PC-3 (cell line): ENCODE results near the gene GASK1B. TPM values are rescaled to one million over a fixed set of nuclear protein-coding genes. Genes with fewer than 3 reads are reported as not detected.

ENCODE experiments used
- ATAC-seq: fragments of 200-7000 bp; cut with Tn5 transposase; 2 replicates; pipeline ENCODE4 v1.9.1; 2020; ENCODE audit warnings: mild to moderate bottlenecking, moderate library complexity
- BruUV-seq: library from RNA; stranded (reverse); fragments of 400-500 nt; replicated peaks from 2 replicates; lab custom pipeline; 2021; lab: Mats Ljungman, UMichigan
- CTCF ChIA-PET: fragments of 300-600 bp; sonication (Branson Sonifier 250); formaldehyde crosslinking; loops from one replicate; lab custom pipeline; 2022; ENCODE audit warnings: antibody characterized with exemption; lab: Charles Lee
- POLR2A ChIA-PET: fragments of 300-600 bp; sonication (Branson Sonifier 250); formaldehyde crosslinking; loops from one replicate; lab custom pipeline; 2022; ENCODE audit warnings: antibody characterized with exemption; ENCODE audit not compliant: unreplicated experiment; lab: Charles Lee
- DNase-seq: peaks from one replicate; pipeline ENCODE4 v3.0.0-alpha.2; 2015
- H2AFZ ChIP-seq: fragments of 300-600 bp; sonication (generic); 2 replicates; pipeline ENCODE4 v1.6.0; 2016; ENCODE audit warnings: antibody characterized with exemption, low read length
- H3F3A ChIP-seq: fragments of 300-600 bp; sonication (generic); one replicate; pipeline ENCODE4 v1.6.0; 2017; ENCODE audit warnings: antibody characterized with exemption, low read length, control low read depth, mild to moderate bottlenecking; ENCODE audit not compliant: unreplicated experiment
- H3K27ac ChIP-seq: fragments of 300-600 bp; sonication (generic); 2 replicates; pipeline ENCODE4 v1.5.1; 2016; ENCODE audit warnings: mild to moderate bottlenecking, low read length
- H3K27me3 ChIP-seq: fragments of 300-600 bp; sonication (generic); 2 replicates; pipeline ENCODE4 v1.6.1; 2016; ENCODE audit warnings: low read length, mixed read lengths
- H3K36me3 ChIP-seq: fragments of 300-600 bp; sonication (generic); 2 replicates; pipeline ENCODE4 v1.6.1; 2016; ENCODE audit warnings: low read depth, mixed run types, low read length, mixed read lengths
- H3K4me1 ChIP-seq: fragments of 300-600 bp; sonication (generic); 2 replicates; pipeline ENCODE4 v1.5.1; 2016; ENCODE audit warnings: low read length; ENCODE audit not compliant: insufficient read depth
- H3K4me2 ChIP-seq: fragments of 300-600 bp; sonication (generic); 2 replicates; pipeline ENCODE4 v1.6.0; 2016; ENCODE audit warnings: low read length
- H3K4me3 ChIP-seq: fragments of 300-600 bp; sonication (generic); 2 replicates; pipeline ENCODE4 v1.5.1; 2016; ENCODE audit warnings: mild to moderate bottlenecking, low read length, mixed read lengths
- H3K79me2 ChIP-seq: fragments of 300-600 bp; sonication (generic); 2 replicates; pipeline ENCODE4 v1.6.1; 2017; ENCODE audit warnings: low read length, mixed read lengths
- H3K9ac ChIP-seq: fragments of 300-600 bp; sonication (generic); 2 replicates; pipeline ENCODE4 v1.6.0; 2016; ENCODE audit warnings: mild to moderate bottlenecking, low read length
- H3K9me2 ChIP-seq: fragments of 300-600 bp; sonication (generic); replicated peaks from 2 replicates; pipeline ENCODE4 v1.6.1; 2016; ENCODE audit warnings: mixed run types, low read length, mixed read lengths
- H3K9me3 ChIP-seq: fragments of 300-600 bp; sonication (generic); 2 replicates; pipeline ENCODE4 v1.6.1; 2016; ENCODE audit warnings: low read length, mixed read lengths
- H4K20me1 ChIP-seq: fragments of 300-600 bp; sonication (generic); 2 replicates; pipeline ENCODE4 v1.6.1; 2016; ENCODE audit warnings: low read length, mixed read lengths
- CTCF ChIP-seq: fragments of 300-600 bp; sonication (generic); conservative IDR thresholded peaks from 2 replicates; pipeline ENCODE4 v1.5.1; 2017; ENCODE audit warnings: antibody characterized with exemption, low read depth, mild to moderate bottlenecking, low read length
- EZH2 ChIP-seq: fragments of 300-600 bp; sonication (generic); IDR thresholded peaks from one replicate; pipeline ENCODE4 v1.6.1; 2017; ENCODE audit warnings: antibody characterized with exemption, mild to moderate bottlenecking, low read length; ENCODE audit not compliant: unreplicated experiment
- EZH2phosphoT487 ChIP-seq: fragments of 300-600 bp; sonication (generic); IDR thresholded peaks from 2 replicates; pipeline ENCODE4 v1.6.1; 2018; ENCODE audit warnings: mild to moderate bottlenecking, antibody characterized with exemption, low read length, borderline replicate concordance
- intact Hi-C: fragments of 100-400 bp; cut with micrococcal nuclease; formaldehyde crosslinking; loops from 2 replicates; pipeline ENCODE4 v1.9.0; 2023
- total RNA-seq: library from RNA; depleted of rRNA; stranded (reverse); fragments of >200 nt; gene quantifications from 2 replicates; pipeline ENCODE4 v1.2.3, GENCODE V29; 2014

GASK1B gene
- total RNA-seq, 1 experiment from 2014 or later: 0.51 TPM

- CTCF ChIA-PET: no interaction called here
- BruUV-seq: no TSS peak
- Histone ChIP-seq H4K20me1 (no peaks in the 10 kb centered on the region), H3K4me3 (no peak overlapping the region), H3K4me2 (no peak overlapping the region), H3K4me1 (no peaks in the 10 kb centered on the region), H3K27ac (no peak overlapping the region), H3K9me2 (no peaks in the 10 kb centered on the region), H3K36me3 (no peaks in the 10 kb centered on the region), H3K9me3 (no peaks in the 10 kb centered on the region), H2AFZ (no peak overlapping the region), H3K27me3 (no peaks in the 10 kb centered on the region), H3K9ac (no peak overlapping the region), H3K79me2 (no peaks in the 10 kb centered on the region), H3F3A (no peaks in the 10 kb centered on the region)
- ATAC-seq (no peak), DNase-seq (no peak)
- intact Hi-C loops: no loop called here
- POLR2A ChIA-PET: no interaction called here
- TF ChIP-seq CTCF (no peak), EZH2 (no peak), EZH2phosphoT487 (no peak)
Measured at GRCh38 chr4:158217763-158218162, 44.9 kb upstream of the GASK1B start.

DNA sequence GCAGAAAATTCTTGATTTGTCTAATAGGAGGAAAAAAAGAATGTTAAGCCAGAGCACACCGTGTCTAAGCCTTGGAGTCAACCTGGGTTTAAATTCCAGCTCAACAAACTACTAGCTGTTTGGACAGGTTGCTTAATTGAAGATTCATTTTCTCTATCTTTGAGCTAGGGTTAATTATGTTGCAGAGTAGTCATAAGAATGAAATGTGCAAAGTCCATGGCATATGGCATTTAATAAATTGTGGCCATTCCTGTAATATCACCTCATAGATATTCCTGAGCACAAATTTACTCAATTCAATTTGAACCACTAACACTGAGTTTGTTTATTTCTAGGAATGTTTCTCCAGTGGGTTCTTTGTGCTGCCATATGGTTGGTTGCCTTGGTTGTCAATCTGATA lies 42.0 kb upstream of the GASK1B start:
- no peak overlapping the region for H3K27ac ChIP-seq
- intact Hi-C loops: no loop called here
- H3K9ac ChIP-seq: no peak overlapping the region
- H2AFZ ChIP-seq: no peak overlapping the region
- ChIA-PET POLR2A (no interaction called here), CTCF (no interaction called here)
- ATAC-seq: no peak
- no peak overlapping the region for H3K4me2 ChIP-seq
- H3K9me2 ChIP-seq: no peaks in the 10 kb centered on the region
- BruUV-seq: no TSS peak
- no peaks in the 10 kb centered on the region for H3K36me3 ChIP-seq
- peaks cover 10% of the 10 kb centered on the region for H3K4me1 ChIP-seq
- H3F3A ChIP-seq: no peaks in the 10 kb centered on the region
- TF ChIP-seq EZH2phosphoT487: no peak
- no peak for TF ChIP-seq CTCF
- TF ChIP-seq EZH2: no peak
- no peak overlapping the region for H3K4me3 ChIP-seq
- H3K27me3 ChIP-seq: no peaks in the 10 kb centered on the region
- no peak for DNase-seq
- H3K9me3 ChIP-seq: no peaks in the 10 kb centered on the region
- no peaks in the 10 kb centered on the region for H4K20me1 ChIP-seq
- H3K79me2 ChIP-seq: no peaks in the 10 kb centered on the region

GRCh38 chr4:158213466-158213865 lies 40.6 kb upstream of the GASK1B start:
- Histone ChIP-seq H3K4me2 (no peak overlapping the region), H3K36me3 (no peaks in the 10 kb centered on the region), H3K4me3 (no peak overlapping the region), H3K9ac (no peak overlapping the region), H3K27ac (no peak overlapping the region), H3K79me2 (no peaks in the 10 kb centered on the region), H2AFZ (no peak overlapping the region), H3K27me3 (no peaks in the 10 kb centered on the region), H4K20me1 (no peaks in the 10 kb centered on the region), H3K4me1 (peaks cover 11% of the 10 kb centered on the region), H3K9me2 (no peaks in the 10 kb centered on the region), H3K9me3 (no peaks in the 10 kb centered on the region), H3F3A (no peaks in the 10 kb centered on the region)
- CTCF ChIA-PET: no interaction called here
- DNase-seq (no peak), ATAC-seq (no peak)
- no TSS peak for BruUV-seq
- intact Hi-C loops: no loop called here
- TF ChIP-seq CTCF: no peak
- TF ChIP-seq EZH2phosphoT487: no peak
- TF ChIP-seq EZH2: no peak
- POLR2A ChIA-PET: no interaction called here
